ENCODE measurements around the gene SLC4A5. TPM values are rescaled to one million over a fixed set of nuclear protein-coding genes. Genes with fewer than 3 reads are reported as not detected.

SLC4A5 gene
- total RNA-seq, 4 donors from 2014 or later = 2.2 to 8.7 (median 5.1) TPM

DNA sequence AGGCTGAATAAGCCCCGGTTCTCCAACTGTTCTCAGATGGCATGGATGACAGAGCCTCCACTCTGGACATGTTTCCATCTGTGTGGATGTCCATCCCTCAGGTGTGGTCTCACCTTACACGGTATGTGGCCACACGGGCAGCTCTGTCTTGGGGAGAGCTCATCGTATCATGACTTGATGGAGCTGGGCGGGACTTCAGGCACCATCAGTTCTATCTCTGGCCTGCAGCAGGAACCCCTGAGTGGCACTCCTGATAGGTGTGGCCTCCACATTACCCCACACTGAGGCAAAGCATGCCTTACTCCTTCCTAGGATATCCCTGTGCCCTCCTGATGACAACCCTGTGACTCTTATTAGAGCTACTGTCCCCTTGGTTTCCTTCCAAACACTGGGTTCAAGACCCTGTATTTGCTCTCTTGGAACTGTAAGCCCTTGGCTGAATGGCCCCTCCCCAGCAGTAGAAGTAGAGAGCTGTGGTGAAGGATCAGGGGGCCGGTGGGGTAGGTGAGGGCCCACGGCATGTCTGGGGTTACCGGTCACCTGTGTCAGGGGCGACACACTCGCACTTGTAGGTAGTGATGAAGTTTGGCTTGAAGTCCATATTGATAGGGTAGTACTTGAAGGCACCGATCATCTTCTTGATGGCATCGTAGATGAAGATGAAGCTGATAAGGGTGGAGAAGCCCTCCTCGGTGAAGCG, 96.6 kb downstream of the SLC4A5 start:
- TF ChIP-seq CTCF (IDR thresholded peaks at IDR 0.05; ENCODE audit: low read depth) = no peak

- no peak for TF ChIP-seq CTCF (IDR thresholded peaks at IDR 0.05; ENCODE audit: low read depth)
Observed at GRCh38 chr2:74244286-74244685, 98.9 kb downstream of the SLC4A5 start.

DNA sequence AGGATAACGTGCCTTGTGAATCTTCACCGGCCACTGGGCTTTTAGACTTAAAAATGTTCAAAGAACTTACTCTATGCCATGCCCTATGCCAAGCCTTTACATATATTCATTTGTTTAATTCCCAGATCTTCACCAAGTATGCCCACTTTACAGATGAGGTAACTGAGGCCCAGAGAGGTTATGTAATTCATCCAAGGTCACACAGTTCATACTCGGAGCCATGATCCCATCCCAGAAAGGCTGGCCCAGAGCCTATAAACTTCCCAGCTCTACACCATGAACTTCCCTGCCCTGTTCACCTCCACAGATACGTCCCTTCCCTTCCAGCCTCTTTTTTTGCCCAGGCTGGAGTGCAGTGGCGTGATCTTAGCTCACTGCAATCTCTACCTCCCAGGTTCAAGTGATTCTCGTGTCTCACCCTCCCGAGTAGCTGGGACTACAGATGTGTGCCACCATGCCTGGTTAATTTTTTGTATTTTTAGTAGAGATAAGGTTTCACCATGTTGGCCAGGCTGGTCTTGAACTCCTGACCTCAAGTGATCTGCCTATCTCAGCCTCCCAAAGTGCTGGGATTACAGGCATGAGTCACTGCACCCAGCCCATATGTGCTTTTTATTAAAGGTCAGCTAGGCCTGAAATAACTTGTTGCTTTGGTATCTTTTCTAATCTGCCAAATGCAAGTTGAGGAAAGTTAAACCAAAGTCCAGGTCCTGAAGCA, 100.7 kb downstream of the SLC4A5 start:
- no peak for TF ChIP-seq CTCF (IDR thresholded peaks at IDR 0.05; ENCODE audit: low read depth)

- no peak for TF ChIP-seq CTCF (IDR thresholded peaks at IDR 0.05; ENCODE audit: low read depth)
Observed at GRCh38 chr2:74239346-74239745, 103.9 kb downstream of the SLC4A5 start.

GRCh38 chr2:74238879-74239278, 104.3 kb downstream of the SLC4A5 start:
- TF ChIP-seq CTCF (IDR thresholded peaks at IDR 0.05; ENCODE audit: low read depth) = no peak

- no peak for TF ChIP-seq CTCF (IDR thresholded peaks at IDR 0.05; ENCODE audit: low read depth)
Observed at GRCh38 chr2:74235041-74235440, 108.2 kb downstream of the SLC4A5 start.

- no peak for TF ChIP-seq CTCF (IDR thresholded peaks at IDR 0.05; ENCODE audit: low read depth)
Observed at GRCh38 chr2:74233648-74234047, 109.6 kb downstream of the SLC4A5 start.
